ENCODE results near the gene KLF3. TPM values are rescaled to one million over a fixed set of nuclear protein-coding genes. Genes with fewer than 3 reads are reported as not detected.

KLF3 gene
- total RNA-seq, 1 donor from 2014 or later = 62.0 TPM

- H3K36me3 Mint-ChIP-seq = no peaks in the 10 kb centered on the region
- no peak overlapping the region for H3K4me3 Mint-ChIP-seq
- H3K27me3 Mint-ChIP-seq = no peaks in the 10 kb centered on the region
- no peaks in the 10 kb centered on the region for H3K9me3 Mint-ChIP-seq
- H3K27ac Mint-ChIP-seq = no peak overlapping the region
- no peak for DNase-seq (ENCODE audit: extremely low spot score, unreplicated experiment)
- H3K4me1 Mint-ChIP-seq (ENCODE audit: unreplicated experiment) = no peaks in the 10 kb centered on the region
- no peak for TF ChIP-seq CTCF (conservative IDR thresholded peaks at IDR 0.05)
These were observed 70.9 kb downstream of the KLF3 start for GRCh38 chr4:38734911-38735310.

GRCh38 chr4:38735870-38736269, 71.9 kb downstream of the KLF3 start:
- TF ChIP-seq CTCF (conservative IDR thresholded peaks at IDR 0.05) = no peak
- Mint-ChIP-seq H3K27ac (no peak overlapping the region), H3K4me1 (ENCODE audit: unreplicated experiment) (no peaks in the 10 kb centered on the region), H3K27me3 (no peaks in the 10 kb centered on the region), H3K9me3 (no peaks in the 10 kb centered on the region), H3K4me3 (no peak overlapping the region), H3K36me3 (no peaks in the 10 kb centered on the region)
- no peak for DNase-seq (ENCODE audit: extremely low spot score, unreplicated experiment)

- Mint-ChIP-seq H3K4me1 (ENCODE audit: unreplicated experiment) (no peaks in the 10 kb centered on the region), H3K9me3 (no peaks in the 10 kb centered on the region), H3K27me3 (no peaks in the 10 kb centered on the region), H3K36me3 (no peaks in the 10 kb centered on the region), H3K4me3 (no peak overlapping the region), H3K27ac (no peak overlapping the region)
- TF ChIP-seq CTCF (conservative IDR thresholded peaks at IDR 0.05) = no peak
- DNase-seq (ENCODE audit: extremely low spot score, unreplicated experiment) = no peak
These were observed 75.2 kb downstream of the KLF3 start for GRCh38 chr4:38738940-38739803.

GRCh38 chr4:38740303-38740702, 76.3 kb downstream of the KLF3 start:
- Mint-ChIP-seq H3K4me3 (no peak overlapping the region), H3K36me3 (no peaks in the 10 kb centered on the region), H3K27ac (no peak overlapping the region), H3K9me3 (no peaks in the 10 kb centered on the region), H3K27me3 (no peaks in the 10 kb centered on the region), H3K4me1 (ENCODE audit: unreplicated experiment) (no peaks in the 10 kb centered on the region)
- DNase-seq (ENCODE audit: extremely low spot score, unreplicated experiment) = no peak
- no peak for TF ChIP-seq CTCF (conservative IDR thresholded peaks at IDR 0.05)

- no peak for DNase-seq (ENCODE audit: extremely low spot score, unreplicated experiment)
- Mint-ChIP-seq H3K9me3 (peaks cover 7% of the 10 kb centered on the region), H3K4me1 (ENCODE audit: unreplicated experiment) (no peaks in the 10 kb centered on the region), H3K4me3 (no peak overlapping the region), H3K27me3 (no peaks in the 10 kb centered on the region), H3K36me3 (peaks cover 5% of the 10 kb centered on the region), H3K27ac (no peak overlapping the region)
- no peak for TF ChIP-seq CTCF (conservative IDR thresholded peaks at IDR 0.05)
These were observed 79.9 kb downstream of the KLF3 start for GRCh38 chr4:38743866-38744265.

All from type B pancreatic cell (in vitro differentiated cells).